ENCODE results near the gene TAS2R38. TPM values are rescaled to one million over a fixed set of nuclear protein-coding genes. Genes with fewer than 3 reads are reported as not detected.
"Not testable (repeated sequence)": the region's sequence is repeated elsewhere in the genome, so short reads cannot be mapped to it uniquely, and the experiment has no call there.

TAS2R38 gene
- total RNA-seq, 1 experiment from 2014 or later: not detected

DNA sequence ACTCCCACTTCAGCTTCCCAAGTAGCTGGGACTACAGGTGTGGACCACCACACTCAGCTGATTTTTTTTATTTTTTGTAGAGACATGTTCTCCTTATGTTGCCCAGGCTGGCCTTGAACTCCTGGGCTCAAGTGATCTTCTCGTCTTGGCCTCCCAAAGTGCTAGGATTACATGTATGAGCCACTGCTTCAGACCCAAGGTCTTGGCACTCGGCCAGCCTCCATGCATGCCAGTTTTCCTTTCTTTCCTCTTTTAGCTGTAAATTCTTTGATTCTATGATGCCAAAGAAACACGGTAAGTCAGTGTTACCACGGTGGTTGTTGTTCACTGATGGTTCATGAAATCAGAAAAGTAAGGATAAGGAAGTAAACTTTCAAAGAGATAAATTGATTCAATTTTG is 19.1 kb upstream of the TAS2R38 start:
- no peaks in the 10 kb centered on the region for H3K27me3 Mint-ChIP-seq (ENCODE audit: insufficient read depth, unreplicated experiment)
- no peak overlapping the region for H3K4me3 Mint-ChIP-seq (ENCODE audit: unreplicated experiment)
- H3K36me3 Mint-ChIP-seq (ENCODE audit: insufficient read depth, unreplicated experiment): no peaks in the 10 kb centered on the region
- no peaks in the 10 kb centered on the region for H3K4me1 Mint-ChIP-seq (ENCODE audit: insufficient read depth, unreplicated experiment)
- H3K9me3 Mint-ChIP-seq (ENCODE audit: unreplicated experiment): no peaks in the 10 kb centered on the region
- ChIA-PET POLR2A (no interaction called here), CTCF (interaction anchor here (0.6 to 2.5 kb wide), 3 partner anchors 16 to 280 kb away, joined by 3 to 16 read pairs (median 4); no protein-coding TSS in a partner anchor)
- TF ChIP-seq, protein P1, sequence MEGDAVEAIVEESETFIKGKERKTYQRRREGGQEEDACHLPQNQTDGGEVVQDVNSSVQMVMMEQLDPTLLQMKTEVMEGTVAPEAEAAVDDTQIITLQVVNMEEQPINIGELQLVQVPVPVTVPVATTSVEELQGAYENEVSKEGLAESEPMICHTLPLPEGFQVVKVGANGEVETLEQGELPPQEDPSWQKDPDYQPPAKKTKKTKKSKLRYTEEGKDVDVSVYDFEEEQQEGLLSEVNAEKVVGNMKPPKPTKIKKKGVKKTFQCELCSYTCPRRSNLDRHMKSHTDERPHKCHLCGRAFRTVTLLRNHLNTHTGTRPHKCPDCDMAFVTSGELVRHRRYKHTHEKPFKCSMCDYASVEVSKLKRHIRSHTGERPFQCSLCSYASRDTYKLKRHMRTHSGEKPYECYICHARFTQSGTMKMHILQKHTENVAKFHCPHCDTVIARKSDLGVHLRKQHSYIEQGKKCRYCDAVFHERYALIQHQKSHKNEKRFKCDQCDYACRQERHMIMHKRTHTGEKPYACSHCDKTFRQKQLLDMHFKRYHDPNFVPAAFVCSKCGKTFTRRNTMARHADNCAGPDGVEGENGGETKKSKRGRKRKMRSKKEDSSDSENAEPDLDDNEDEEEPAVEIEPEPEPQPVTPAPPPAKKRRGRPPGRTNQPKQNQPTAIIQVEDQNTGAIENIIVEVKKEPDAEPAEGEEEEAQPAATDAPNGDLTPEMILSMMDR (IDR thresholded peaks at IDR 0.05; ENCODE audit: unreplicated experiment): no peak
- intact Hi-C loops (cut with micrococcal nuclease): no loop called here
- DNase-seq (ENCODE audit: unreplicated experiment): no peak
- H3K27ac Mint-ChIP-seq (ENCODE audit: low read depth, unreplicated experiment): no peak overlapping the region
- no TSS peak for BruUV-seq (replicated peaks)

DNA sequence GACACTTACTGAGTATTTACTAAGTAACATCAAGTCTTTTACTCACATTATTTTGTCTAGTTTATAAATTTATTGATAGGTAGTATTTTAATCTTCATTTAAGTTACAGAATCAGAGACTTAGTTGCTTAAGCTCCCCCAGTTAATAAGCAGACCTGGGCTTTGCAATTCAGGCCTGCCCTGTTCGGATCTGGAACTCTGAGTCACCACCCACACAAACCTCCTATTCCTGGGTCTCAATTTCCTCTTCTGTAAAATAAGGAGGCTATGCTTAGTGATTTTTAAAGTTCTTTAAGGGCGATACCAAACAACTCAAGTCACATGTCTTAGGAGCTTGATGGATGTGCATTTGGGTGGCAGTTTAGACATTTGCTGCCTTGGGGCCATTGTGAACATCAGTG is 18.6 kb upstream of the TAS2R38 start:
- no peak for DNase-seq (ENCODE audit: unreplicated experiment)
- CTCF ChIA-PET: interaction anchor here (0.6 to 2.5 kb wide), 3 partner anchors 16 to 281 kb away, joined by 3 to 16 read pairs (median 4); no protein-coding TSS in a partner anchor
- Mint-ChIP-seq H3K27ac (ENCODE audit: low read depth, unreplicated experiment) (no peak overlapping the region), H3K4me1 (ENCODE audit: insufficient read depth, unreplicated experiment) (no peaks in the 10 kb centered on the region), H3K27me3 (ENCODE audit: insufficient read depth, unreplicated experiment) (no peaks in the 10 kb centered on the region), H3K4me3 (ENCODE audit: unreplicated experiment) (no peak overlapping the region), H3K36me3 (ENCODE audit: insufficient read depth, unreplicated experiment) (no peaks in the 10 kb centered on the region), H3K9me3 (ENCODE audit: unreplicated experiment) (no peaks in the 10 kb centered on the region)
- TF ChIP-seq, protein P1 (IDR thresholded peaks at IDR 0.05; ENCODE audit: unreplicated experiment): no peak
- intact Hi-C loops (cut with micrococcal nuclease): no loop called here
- POLR2A ChIA-PET: no interaction called here
- BruUV-seq (replicated peaks): no TSS peak

DNA sequence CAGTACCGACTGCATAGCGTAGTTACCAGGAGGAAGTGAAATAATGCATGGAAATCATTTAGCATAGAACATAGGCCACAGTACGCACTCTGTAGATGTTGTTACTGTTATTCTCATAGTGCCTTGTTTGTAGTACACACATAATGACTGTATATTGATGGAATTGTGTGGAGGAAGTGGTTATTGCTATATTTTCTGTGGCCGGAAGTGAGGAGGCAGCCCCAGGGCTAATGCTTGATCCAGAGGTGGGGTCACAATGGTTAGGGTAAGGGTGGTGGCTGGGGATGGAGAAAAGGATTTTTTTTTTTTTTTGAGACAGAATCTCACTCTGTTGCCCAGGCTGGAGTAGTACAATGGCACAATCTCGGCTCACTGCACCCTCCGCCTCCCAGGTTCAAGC is 17.6 kb upstream of the TAS2R38 start:
- intact Hi-C loops (cut with micrococcal nuclease): no loop called here
- Mint-ChIP-seq H3K36me3 (ENCODE audit: insufficient read depth, unreplicated experiment) (no peaks in the 10 kb centered on the region), H3K27ac (ENCODE audit: low read depth, unreplicated experiment) (no peak overlapping the region), H3K9me3 (ENCODE audit: unreplicated experiment) (no peaks in the 10 kb centered on the region), H3K4me1 (ENCODE audit: insufficient read depth, unreplicated experiment) (no peaks in the 10 kb centered on the region), H3K4me3 (ENCODE audit: unreplicated experiment) (no peak overlapping the region), H3K27me3 (ENCODE audit: insufficient read depth, unreplicated experiment) (no peaks in the 10 kb centered on the region)
- DNase-seq (ENCODE audit: unreplicated experiment): no peak
- POLR2A ChIA-PET: no interaction called here
- TF ChIP-seq, protein P1 (IDR thresholded peaks at IDR 0.05; ENCODE audit: unreplicated experiment): no peak
- BruUV-seq (replicated peaks): no TSS peak
- CTCF ChIA-PET: interaction anchor here (2.5 kb wide), 1 partner anchor 15 kb away, joined by 16 read pairs; no protein-coding TSS in a partner anchor

DNA sequence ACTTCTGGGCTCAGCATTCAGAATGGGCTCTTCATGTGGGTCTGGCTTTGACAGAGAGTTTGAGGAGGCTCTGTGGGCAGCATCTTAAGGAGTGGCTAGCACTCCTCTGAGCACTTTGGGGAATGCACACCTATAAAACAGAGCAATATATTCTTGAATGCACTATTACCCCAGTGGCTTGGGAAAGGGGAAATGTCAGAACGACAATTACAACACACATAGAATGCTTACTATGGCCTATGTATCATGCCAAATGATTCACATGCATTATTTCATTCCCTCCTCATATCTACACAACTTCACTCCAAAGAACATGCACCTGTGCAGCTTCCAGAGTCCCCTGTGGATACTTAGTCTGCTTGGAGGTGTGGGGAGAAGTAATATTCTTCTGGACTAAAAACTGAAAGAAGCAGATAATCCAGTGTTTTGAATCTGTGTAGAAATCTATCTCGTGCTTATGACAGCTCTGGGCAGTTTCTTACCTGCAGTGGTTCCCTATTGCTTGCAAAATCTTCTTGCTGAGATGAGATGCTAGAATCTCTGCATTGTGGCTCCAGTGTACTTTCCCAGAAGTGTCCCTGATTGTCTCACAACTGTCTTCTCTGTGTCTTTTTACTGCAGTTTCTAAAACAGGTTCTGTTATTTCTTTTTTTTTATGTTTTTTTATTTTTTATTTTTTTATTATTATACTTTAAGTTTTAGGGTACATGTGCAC is 16.6 kb upstream of the TAS2R38 start:
- CTCF ChIA-PET: no interaction called here
- BruUV-seq (replicated peaks): no TSS peak
- no peak for DNase-seq (ENCODE audit: unreplicated experiment)
- no peaks in the 10 kb centered on the region for H3K9me3 Mint-ChIP-seq (ENCODE audit: unreplicated experiment)
- H3K4me1 Mint-ChIP-seq (ENCODE audit: insufficient read depth, unreplicated experiment): no peaks in the 10 kb centered on the region
- TF ChIP-seq, protein P1 (IDR thresholded peaks at IDR 0.05; ENCODE audit: unreplicated experiment): no peak
- H3K36me3 Mint-ChIP-seq (ENCODE audit: insufficient read depth, unreplicated experiment): no peaks in the 10 kb centered on the region
- intact Hi-C loops (cut with micrococcal nuclease): no loop called here
- POLR2A ChIA-PET: no interaction called here
- no peak overlapping the region for H3K4me3 Mint-ChIP-seq (ENCODE audit: unreplicated experiment)
- no peaks in the 10 kb centered on the region for H3K27me3 Mint-ChIP-seq (ENCODE audit: insufficient read depth, unreplicated experiment)
- H3K27ac Mint-ChIP-seq (ENCODE audit: low read depth, unreplicated experiment): no peak overlapping the region

DNA sequence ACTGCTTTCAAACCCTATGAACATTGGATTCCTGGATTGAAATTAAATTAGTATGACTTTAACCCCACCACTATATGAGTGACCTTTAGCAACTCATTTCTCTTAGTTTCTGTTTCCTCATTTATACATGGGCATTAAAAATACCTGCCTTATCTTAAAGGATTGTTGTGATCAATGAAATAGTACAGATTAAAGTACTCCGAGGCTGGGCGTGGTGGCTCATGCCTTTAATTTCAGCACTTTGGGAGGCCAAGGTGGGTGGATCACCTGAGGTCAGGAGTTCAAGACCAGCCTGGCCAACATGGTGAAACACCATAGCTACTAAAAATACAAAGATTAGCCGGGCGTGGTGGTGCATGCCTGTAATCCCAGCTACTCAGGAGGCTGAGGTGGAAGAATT is 14.2 kb upstream of the TAS2R38 start:
- H3K27me3 Mint-ChIP-seq (ENCODE audit: insufficient read depth, unreplicated experiment); POLR2A ChIA-PET; H3K4me1 Mint-ChIP-seq (ENCODE audit: insufficient read depth, unreplicated experiment); H3K4me3 Mint-ChIP-seq (ENCODE audit: unreplicated experiment); intact Hi-C loops (cut with micrococcal nuclease); H3K9me3 Mint-ChIP-seq (ENCODE audit: unreplicated experiment); H3K27ac Mint-ChIP-seq (ENCODE audit: low read depth, unreplicated experiment); BruUV-seq (replicated peaks); DNase-seq (ENCODE audit: unreplicated experiment); H3K36me3 Mint-ChIP-seq (ENCODE audit: insufficient read depth, unreplicated experiment): not testable (repeated sequence)
- CTCF ChIA-PET: interaction anchor here (0.6 to 1.0 kb wide), 3 partner anchors 12 to 24 kb away, joined by 3 to 5 read pairs (median 3); no protein-coding TSS in a partner anchor

Data from MCF 10A (cell line).